Activated CD8-positive, alpha-beta memory T cell treated with anti-CD3 and anti-CD28 coated beads, Interleukin-2, amount 50 U/mL, for 1 hour (primary cell): ENCODE results near the gene PLIN1.

ENCODE experiments used
- DNase-seq: peaks from one replicate; pipeline ENCODE4 v3.0.0-alpha.2; 2020; ENCODE audit errors: extremely low read depth

The PLIN1 gene

DNA sequence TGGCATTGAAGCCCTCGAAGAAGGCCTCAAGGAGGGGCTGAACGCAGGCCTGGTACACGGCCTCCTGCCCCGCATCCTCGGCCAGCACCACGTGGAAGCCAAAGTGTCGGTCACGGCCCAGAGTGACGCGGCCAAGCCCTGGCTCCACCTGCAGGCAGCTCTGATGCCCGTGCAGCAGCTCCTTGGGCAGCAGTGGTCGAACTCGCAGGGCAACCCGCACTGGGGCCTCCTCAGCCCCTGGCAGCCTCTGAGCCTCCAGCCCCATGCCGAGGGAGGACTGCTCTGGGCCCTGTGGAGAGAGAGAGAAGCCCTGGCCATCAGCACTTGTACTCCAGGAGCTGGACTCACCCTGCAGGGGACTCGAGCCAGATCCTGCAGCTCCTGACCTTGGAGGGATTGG is 26.5 kb downstream of the PLIN1 start:
- DNase-seq: no peak

DNA sequence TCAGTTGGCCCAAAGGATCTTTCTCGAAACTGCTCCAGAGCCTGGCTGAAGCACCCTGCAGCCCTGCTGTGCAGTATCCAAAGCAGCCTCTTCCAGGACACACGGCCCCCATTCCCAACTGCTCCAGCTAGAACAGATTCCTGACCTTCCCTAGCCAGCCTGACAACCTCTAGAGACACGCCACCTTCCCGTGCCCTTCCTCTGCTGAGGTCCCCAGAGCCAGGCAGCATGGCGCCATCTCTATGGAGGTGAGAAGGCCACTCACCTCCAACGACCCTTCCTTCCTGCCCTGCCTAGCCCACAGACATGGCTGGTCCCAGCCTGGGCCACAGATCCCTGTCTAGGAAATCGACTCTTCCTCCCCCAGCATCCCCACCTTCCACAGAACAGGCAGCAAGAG is 27.0 kb downstream of the PLIN1 start:
- no peak for DNase-seq

DNA sequence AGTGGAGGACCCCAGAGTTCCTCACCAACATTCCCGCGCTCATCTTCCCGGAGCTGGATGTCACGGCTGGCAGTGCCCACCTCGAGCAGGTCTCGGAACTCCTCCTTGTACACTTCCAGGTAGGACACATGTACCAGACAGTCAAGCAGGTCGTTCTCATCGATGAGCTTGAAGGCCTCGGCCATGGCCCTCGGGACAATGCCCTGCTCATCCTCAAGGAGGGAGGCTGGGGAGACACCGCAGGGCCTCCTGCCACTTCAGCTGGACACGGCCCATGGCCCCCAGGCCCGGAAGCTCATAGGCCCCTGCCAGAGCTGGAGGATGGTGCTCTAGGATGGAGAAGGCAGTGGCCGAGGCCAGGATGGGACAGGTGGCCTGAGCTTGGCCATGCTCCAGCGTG is 29.5 kb downstream of the PLIN1 start:
- DNase-seq: no peak

- DNase-seq: no peak
These were observed 30.0 kb downstream of the PLIN1 start for GRCh38 chr15:89649013-89649625.

DNA sequence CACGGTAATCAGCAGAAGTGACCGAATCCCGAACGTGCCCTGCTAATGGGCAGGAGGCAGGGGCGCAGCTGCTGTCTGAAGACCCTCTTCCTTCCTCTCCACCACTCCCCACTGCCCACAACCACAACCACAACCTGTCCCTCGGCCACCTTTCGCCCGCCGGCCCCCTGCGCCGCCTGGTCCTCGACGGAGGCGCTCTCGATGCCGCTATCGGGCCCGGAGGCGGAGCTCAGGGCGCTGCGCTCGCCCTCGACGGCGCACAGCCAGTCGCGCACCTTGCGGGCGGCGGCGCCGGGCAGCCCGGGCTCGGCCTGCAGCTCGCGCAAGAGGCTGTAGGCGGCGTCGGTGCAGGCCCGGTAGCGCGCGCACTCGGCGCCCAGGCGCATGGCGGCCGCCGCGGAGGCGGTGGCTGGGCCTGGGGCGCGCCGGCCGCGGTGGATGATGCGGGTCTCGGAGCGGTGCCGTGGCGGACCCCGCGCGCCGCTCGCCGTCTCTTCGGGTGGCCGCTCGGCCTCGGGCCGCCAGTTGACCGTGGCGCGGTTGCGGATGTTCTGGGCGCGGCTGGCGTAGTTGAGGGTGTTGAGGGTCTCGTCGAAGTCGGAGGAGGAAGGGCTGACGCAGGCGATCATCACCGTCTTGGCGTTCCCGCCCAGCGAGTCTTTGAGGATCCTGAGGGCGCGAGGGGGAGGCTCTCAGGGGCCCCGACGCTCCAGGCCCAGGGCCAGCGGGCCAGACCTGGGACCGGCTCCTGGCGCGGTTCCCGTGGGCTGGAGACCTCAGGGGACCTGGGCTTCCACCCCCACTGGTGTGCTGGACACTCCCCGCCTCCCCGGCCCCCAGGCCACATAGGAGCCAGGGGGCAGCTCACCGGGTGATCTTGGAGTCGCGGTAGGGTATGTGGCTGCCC is 30.8 kb downstream of the PLIN1 start:
- DNase-seq: no peak

DNA sequence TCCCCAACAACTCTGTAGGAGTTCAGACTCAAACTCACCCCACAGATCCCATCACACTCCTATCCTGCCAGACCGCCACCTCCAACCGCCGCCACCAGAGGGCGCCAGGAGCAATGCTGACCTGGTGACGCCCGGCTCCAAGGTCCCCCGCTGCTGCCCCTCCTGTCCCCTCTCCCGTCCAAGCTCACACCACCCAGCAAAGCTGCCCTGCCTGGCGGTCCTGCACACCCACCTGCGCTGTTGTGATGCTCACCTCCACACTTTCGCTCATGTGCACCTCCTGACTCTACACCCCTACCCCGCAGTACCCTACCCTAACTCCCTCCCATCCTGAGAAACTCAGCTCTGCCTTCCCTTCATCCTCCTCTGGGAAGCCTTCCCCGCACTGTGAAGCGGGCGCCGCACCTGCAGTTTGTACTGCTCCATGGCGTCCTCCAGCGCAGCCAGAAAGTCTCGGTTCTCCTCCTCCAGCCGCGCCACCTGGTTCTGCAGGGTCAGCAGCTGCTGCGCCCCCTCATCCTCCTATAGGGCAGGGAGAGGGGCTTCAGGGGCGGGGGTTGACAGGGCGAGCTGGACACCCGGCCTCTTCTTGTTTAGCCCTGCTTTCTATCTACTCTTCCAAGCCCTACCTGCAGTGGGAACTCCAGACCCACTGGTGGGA is 31.8 kb downstream of the PLIN1 start:
- DNase-seq: no peak

DNA sequence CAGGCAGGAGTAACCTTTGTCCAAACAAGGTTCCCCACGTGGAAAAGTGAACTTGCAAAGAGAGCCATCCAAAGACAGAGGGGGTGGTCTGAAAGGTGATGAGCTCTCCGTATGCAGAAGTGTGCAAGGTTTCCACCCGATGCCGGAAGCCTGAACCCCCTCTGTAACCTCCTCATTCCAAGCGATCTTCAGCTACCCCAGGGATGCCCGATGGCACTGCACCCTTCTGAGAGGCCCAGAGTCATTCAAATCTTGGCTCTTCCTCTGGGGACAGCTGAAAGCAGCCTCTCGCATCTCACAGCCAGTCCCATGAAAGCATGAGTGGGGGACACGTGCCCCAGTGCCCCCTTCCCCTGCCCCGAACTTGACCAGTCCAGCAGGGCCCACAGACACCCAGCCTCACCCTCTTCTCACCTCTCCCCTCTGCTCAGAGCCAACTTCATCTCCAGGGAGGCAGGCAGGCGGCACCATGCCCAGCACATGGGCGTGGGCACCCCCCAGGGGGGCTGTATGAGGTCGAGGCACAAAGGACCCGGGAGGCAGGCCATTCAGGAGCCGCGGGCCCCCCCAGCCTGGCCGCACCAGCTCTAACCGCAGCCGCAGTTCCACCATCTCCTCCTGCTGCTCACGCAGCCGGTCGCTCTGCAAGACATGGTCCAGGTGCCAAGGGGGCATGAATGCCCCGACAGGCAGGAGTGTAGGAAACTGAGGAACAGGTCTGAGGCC is 32.6 kb downstream of the PLIN1 start:
- no peak for DNase-seq

GRCh38 chr15:89645680-89646079 is 33.5 kb downstream of the PLIN1 start:
- no peak for DNase-seq

GRCh38 chr15:89642106-89642505 is 37.1 kb downstream of the PLIN1 start:
- no peak for DNase-seq

DNA sequence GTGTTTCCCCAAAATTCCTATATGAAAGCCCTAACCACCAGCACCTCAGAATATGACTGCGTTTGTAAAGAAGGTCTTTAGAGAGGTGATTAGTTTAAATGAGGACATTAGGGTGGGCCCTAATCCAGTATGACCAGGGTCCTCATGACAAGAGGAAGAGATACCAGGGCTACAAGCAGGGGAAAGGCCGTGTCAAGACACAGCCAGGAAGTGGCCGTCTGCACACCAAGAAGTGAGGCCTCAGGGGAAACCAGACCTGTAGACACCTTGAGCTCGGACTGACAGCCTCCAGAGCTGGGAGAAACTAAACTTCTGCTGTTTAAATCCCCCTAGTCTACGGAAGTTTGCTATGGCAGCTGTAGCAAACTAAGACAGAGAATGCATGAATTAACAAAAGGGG is 38.1 kb downstream of the PLIN1 start:
- DNase-seq: no peak

GRCh38 chr15:89640245-89640644 is 38.9 kb downstream of the PLIN1 start:
- DNase-seq: no peak

DNA sequence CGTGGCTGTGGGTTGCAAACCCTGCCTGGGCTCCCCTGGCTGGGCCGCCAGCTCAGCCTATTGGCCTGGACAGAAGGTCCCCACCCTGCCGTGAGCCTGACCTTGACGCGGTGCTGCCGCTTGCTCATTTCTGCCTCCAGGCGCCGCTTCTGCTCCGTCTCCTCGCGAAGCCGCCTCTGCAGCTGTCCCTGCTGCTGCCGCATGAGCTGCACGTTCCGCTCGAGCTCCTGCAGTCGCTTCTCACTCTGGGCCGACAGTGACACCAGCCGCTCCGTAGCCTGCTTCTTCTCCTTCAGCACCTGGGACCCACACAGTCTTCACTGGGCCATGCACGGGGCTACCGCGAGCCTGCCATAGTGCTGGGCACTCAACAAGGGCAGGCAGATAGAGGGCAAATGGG is 45.6 kb downstream of the PLIN1 start:
- no peak for DNase-seq

- no peak for DNase-seq
These were observed 46.4 kb downstream of the PLIN1 start for GRCh38 chr15:89632563-89633430.

DNA sequence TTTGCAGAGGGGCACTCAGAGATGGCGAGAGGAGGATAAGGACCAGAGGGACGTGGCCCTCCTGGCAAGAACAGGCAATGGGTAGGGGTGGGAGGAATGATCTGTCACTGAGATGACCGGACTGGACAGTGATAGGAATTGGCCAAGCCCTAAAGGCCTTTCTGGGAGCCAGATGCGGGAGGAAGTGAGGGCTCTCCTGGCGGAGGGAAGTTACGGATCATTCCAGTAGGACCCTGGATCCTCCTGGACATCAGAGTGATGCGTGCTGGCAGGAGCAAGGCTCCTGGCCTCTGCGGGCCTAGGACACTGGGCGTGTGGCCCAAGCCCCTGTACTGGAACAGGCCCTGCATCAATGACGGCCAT is 47.3 kb downstream of the PLIN1 start:
- DNase-seq: no peak

DNA sequence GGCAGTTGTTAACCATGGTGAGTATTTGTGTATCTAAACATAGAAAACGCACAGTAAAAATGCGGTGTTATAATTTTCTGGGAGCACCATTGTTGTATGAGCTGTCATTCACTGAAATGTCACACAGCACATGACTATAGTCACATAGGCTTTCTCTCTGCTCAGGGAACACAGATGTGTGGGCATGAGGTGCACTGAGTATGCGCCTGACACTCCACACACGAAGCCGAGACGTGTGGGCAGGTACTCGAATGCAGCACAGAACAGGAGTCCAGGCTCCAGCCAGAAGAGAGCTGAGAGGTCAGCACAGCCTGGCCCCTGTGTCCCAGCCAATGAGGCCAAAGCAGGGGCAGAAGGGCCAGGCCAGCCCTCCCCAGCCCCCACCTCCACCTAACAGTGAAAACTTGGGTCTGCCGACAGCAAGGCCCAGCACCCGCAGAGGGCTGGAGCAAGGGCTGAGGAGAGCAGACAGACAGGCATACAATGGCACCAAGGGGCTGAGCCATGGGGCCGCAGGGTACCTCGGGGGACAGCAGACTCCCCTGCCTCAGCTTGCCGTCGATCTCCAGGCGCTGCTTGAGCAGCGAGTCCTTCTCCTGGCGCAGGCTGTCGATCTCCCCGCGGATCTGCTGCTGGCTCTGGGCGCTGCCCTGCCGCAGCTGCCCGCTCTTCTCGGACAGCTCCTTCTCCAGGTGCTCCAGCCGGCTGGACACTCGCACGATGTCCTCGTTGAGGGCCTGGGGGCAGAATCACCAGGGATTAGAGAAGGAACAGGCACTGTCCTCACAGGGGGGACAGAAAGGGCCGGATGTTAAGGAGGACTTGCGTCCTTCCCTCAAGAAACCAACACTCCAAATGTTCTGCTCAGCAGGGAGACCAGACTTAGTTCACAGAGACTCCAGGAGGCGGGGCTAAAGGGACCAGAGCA is 47.9 kb downstream of the PLIN1 start:
- DNase-seq: no peak

DNA sequence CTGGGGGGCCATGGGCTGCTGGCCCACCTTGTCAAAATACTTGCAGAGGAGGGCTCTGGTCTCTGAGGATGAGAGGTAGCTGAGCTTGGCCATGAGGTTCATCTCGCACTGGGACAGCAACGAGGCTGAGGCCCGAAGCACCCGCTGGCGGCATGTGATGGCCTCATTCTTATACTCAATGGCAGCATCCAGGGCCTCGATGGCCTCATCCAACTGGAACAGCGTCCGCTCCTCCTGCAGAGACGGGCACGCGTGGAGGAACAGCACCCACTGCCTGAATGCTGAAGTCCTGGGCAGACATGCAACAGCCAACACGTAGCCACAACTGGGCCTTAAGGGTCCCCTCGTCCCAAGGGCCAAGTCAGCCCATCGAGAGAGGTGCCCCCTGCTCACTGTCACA is 48.9 kb downstream of the PLIN1 start:
- DNase-seq: no peak

- no peak for DNase-seq
These were observed 49.3 kb downstream of the PLIN1 start for GRCh38 chr15:89629829-89630228.

- DNase-seq: no peak
These were observed 50.1 kb downstream of the PLIN1 start for GRCh38 chr15:89628806-89629715.

DNA sequence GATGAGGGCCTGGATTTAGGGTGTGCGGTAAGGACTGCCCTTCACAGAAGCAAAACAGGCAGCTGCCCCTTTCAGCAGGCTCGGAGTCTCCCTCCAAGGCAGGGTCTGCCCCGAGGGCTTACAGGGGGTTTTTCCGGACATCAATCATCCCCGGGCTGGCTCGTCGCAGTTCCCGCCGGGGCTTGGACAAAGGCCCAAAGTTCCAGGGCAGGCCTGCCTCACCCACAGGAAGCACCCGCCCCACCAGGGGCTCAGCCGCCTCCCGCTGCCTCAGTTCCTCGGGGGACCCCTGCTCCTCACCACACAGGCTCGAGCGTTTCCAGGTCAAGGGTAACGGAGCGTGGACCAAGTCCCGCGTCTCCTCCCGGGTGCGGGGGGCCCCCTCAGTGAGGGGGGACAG is 50.9 kb downstream of the PLIN1 start:
- no peak for DNase-seq
